Hindlimb muscle (tissue), 1 donor: Measurements from ENCODE around the gene RAPGEF2. TPM values are rescaled to one million over a fixed set of nuclear protein-coding genes. Genes with fewer than 3 reads are reported as not detected.
"Not testable (repeated sequence)": the region's sequence is repeated elsewhere in the genome, so short reads cannot be mapped to it uniquely, and the experiment has no call there.

Experiments
- DNase-seq: peaks from one replicate; pipeline ENCODE4 v3.0.0-alpha.2; 2013
- polyA plus RNA-seq: library from polyadenylated mRNA; unstranded; fragments of 120-200 nt; gene quantifications from one replicate; pipeline ENCODE4 v1.2.1, GENCODE V29; 2013; ENCODE audit not compliant: insufficient read length

Gene RAPGEF2
- polyA plus RNA-seq, result 27.6 TPM

GRCh38 chr4:159102622-159103383, at the start of gene RAPGEF2:
Gene RAPGEF2, plus strand, starts transcription at chr4:159103079. Its CDS starts 1,084 bp downstream, at chr4:159104163.
- DNase-seq, result peak; percentile 92

- DNase-seq, result no peak
Measured at GRCh38 chr4:159055833-159056232, 47.0 kb upstream of the RAPGEF2 start.

GRCh38 chr4:159060161-159060560, 42.7 kb upstream of the RAPGEF2 start:
- no peak for DNase-seq

- DNase-seq, result no peak
Measured at GRCh38 chr4:159062381-159062780, 40.5 kb upstream of the RAPGEF2 start.

- DNase-seq, result no peak
Measured at GRCh38 chr4:159065513-159066240, 37.2 kb upstream of the RAPGEF2 start.

GRCh38 chr4:159068139-159068538, 34.7 kb upstream of the RAPGEF2 start:
- DNase-seq, result not testable (repeated sequence)

- no peak for DNase-seq
Measured at GRCh38 chr4:159069922-159070321, 33.0 kb upstream of the RAPGEF2 start.

GRCh38 chr4:159070742-159071141, 32.1 kb upstream of the RAPGEF2 start:
- DNase-seq, result no peak

GRCh38 chr4:159071178-159071968, 31.5 kb upstream of the RAPGEF2 start:
- no peak for DNase-seq

GRCh38 chr4:159071969-159072765, 30.7 kb upstream of the RAPGEF2 start:
- no peak for DNase-seq

GRCh38 chr4:159075531-159075932, 27.3 kb upstream of the RAPGEF2 start:
- DNase-seq, result no peak

GRCh38 chr4:159077018-159077417, 25.9 kb upstream of the RAPGEF2 start:
- DNase-seq, result not testable (repeated sequence)

GRCh38 chr4:159077702-159078495, 25.0 kb upstream of the RAPGEF2 start:
- no peak for DNase-seq

- no peak for DNase-seq
Measured at GRCh38 chr4:159079074-159079473, 23.8 kb upstream of the RAPGEF2 start.

GRCh38 chr4:159086606-159087005, 16.3 kb upstream of the RAPGEF2 start:
- no peak for DNase-seq

- no peak for DNase-seq
Measured at GRCh38 chr4:159090255-159090654, 12.6 kb upstream of the RAPGEF2 start.

GRCh38 chr4:159094156-159094555, 8.7 kb upstream of the RAPGEF2 start:
- not testable (repeated sequence) for DNase-seq

GRCh38 chr4:159096434-159096833, 6.4 kb upstream of the RAPGEF2 start:
- DNase-seq, result no peak

- DNase-seq, result no peak
Measured at GRCh38 chr4:159097144-159097543, 5.7 kb upstream of the RAPGEF2 start.

- DNase-seq, result no peak
Measured at GRCh38 chr4:159097785-159098184, 5.1 kb upstream of the RAPGEF2 start.

GRCh38 chr4:159098482-159099127, 4.3 kb upstream of the RAPGEF2 start:
- DNase-seq, result no peak
